ENCODE results near the gene FAM222B.

DNA sequence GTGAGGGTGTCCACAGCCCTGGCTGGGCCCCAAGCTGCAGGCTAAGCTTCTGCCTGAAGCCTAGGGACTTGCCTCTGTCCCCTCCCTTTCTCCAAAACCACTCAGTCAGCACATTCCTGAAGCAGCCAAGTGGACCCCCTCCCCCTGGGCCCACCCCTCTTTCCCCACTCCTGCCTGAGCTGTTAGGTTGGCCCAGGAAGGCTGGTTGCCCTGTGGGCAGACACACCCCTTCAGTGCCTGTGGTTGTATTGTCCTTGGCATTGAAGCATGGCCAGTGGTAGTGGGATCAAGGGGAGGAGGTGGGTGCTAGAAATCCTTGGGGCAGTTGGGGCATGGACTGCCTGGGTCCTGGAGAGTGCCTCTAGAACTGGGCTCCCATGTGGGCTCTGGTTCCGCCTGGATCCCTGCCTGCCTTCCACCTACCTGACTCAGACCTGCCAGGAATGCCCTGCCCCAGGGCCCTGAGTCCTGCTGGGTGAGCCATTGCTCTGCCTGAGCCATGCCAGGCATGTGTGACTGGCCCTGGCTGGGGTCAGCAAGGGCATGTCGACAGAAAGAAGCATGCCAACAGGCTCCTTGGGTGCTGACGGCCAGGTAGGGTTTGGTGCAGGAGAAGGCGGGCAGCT, 96.7 kb downstream of the FAM222B start:
- TF ChIP-seq, protein P1, sequence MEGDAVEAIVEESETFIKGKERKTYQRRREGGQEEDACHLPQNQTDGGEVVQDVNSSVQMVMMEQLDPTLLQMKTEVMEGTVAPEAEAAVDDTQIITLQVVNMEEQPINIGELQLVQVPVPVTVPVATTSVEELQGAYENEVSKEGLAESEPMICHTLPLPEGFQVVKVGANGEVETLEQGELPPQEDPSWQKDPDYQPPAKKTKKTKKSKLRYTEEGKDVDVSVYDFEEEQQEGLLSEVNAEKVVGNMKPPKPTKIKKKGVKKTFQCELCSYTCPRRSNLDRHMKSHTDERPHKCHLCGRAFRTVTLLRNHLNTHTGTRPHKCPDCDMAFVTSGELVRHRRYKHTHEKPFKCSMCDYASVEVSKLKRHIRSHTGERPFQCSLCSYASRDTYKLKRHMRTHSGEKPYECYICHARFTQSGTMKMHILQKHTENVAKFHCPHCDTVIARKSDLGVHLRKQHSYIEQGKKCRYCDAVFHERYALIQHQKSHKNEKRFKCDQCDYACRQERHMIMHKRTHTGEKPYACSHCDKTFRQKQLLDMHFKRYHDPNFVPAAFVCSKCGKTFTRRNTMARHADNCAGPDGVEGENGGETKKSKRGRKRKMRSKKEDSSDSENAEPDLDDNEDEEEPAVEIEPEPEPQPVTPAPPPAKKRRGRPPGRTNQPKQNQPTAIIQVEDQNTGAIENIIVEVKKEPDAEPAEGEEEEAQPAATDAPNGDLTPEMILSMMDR (IDR thresholded peaks at IDR 0.05): no peak
- TF ChIP-seq EZH2 (IDR thresholded peaks at IDR 0.05): no peak
